Activated naive CD4-positive, alpha-beta T cell treated with anti-CD3 and anti-CD28 coated beads, Interleukin-2, amount 50 U/mL, for 72 hours (primary cell): Measurements from ENCODE around the gene RTTN. TPM values are rescaled to one million over a fixed set of nuclear protein-coding genes. Genes with fewer than 3 reads are reported as not detected.

Experiments used
- ATAC-seq, 2 donors: fragments of 150-1000 bp; cut with Tn5 transposase; 2 replicates each; pipeline ENCODE4 v1.10.0; 2021; ENCODE audit warnings: mild to moderate bottlenecking in 2 of 2, moderate library complexity in 2 of 2
- DNase-seq, 2 donors: peaks; one replicate each; pipeline ENCODE4 v3.0.0; 2021 to 2022; ENCODE audit warnings: low spot score in 2 of 2
- H3K27ac Mint-ChIP-seq, 2 donors: one replicate each; pipeline ENCODE4 v1.8.0; 2022; ENCODE audit warnings: mild to moderate bottlenecking in 2 of 2, mixed read lengths in 2 of 2
- H3K36me3 Mint-ChIP-seq, 2 donors: one replicate each; pipeline ENCODE4 v1.8.0; 2022; ENCODE audit warnings: mixed read lengths in 2 of 2
- H3K9me3 Mint-ChIP-seq, 2 donors: one replicate each; pipeline ENCODE4 v1.8.0; 2022; ENCODE audit warnings: mixed read lengths in 2 of 2
- total RNA-seq, 2 donors: library from RNA; stranded (reverse); gene quantifications; one replicate each; pipeline ENCODE4 v1.2.3, GENCODE V29; 2022

Gene RTTN
- total RNA-seq, 2 donors from 2014 or later = 35.2 to 48.6 TPM

GRCh38 chr18:70073432-70073831 is 132.1 kb downstream of the RTTN start:
- no peak for DNase-seq
- no peak overlapping the region for H3K27ac Mint-ChIP-seq
- H3K9me3 Mint-ChIP-seq = no peaks in the 10 kb centered on the region
- ATAC-seq = no peak
- peaks cover 0 to 12% of the 10 kb centered on the region in 2 donors for H3K36me3 Mint-ChIP-seq

GRCh38 chr18:70072678-70073077 is 132.8 kb downstream of the RTTN start:
- Mint-ChIP-seq H3K27ac (no peak overlapping the region), H3K9me3 (no peaks in the 10 kb centered on the region)
- no peak for ATAC-seq

GRCh38 chr18:70069965-70070364 is 135.5 kb downstream of the RTTN start:
- peaks cover 0 to 10% of the 10 kb centered on the region in 2 donors for H3K36me3 Mint-ChIP-seq
- ATAC-seq (no peak), DNase-seq (no peak)
- H3K9me3 Mint-ChIP-seq = no peaks in the 10 kb centered on the region
- H3K27ac Mint-ChIP-seq = no peak overlapping the region

More at GRCh38 chr18:70072678-70073077, 132.8 kb downstream of the RTTN start:
- DNase-seq = no peak
- peaks cover 0 to 10% of the 10 kb centered on the region in 2 donors for H3K36me3 Mint-ChIP-seq

GRCh38 chr18:70069382-70069781 is 136.1 kb downstream of the RTTN start:
- ATAC-seq (no peak), DNase-seq (no peak)
- Mint-ChIP-seq H3K27ac (no peak overlapping the region), H3K9me3 (no peaks in the 10 kb centered on the region), H3K36me3 (peaks cover 0 to 10% of the 10 kb centered on the region in 2 donors)

- peaks cover 0 to 10% of the 10 kb centered on the region in 2 donors for H3K36me3 Mint-ChIP-seq
- ATAC-seq = no peak
- H3K9me3 Mint-ChIP-seq = no peaks in the 10 kb centered on the region
- H3K27ac Mint-ChIP-seq = no peak overlapping the region
- no peak for DNase-seq
Measured at GRCh38 chr18:70068981-70069380, 136.5 kb downstream of the RTTN start.

- ATAC-seq = no peak
- H3K27ac Mint-ChIP-seq = no peak overlapping the region
- H3K9me3 Mint-ChIP-seq = no peaks in the 10 kb centered on the region
- H3K36me3 Mint-ChIP-seq = peaks cover 0 to 15% of the 10 kb centered on the region in 2 donors
- no peak for DNase-seq
Measured at GRCh38 chr18:70059684-70060083, 145.8 kb downstream of the RTTN start.

GRCh38 chr18:70058916-70059315 is 146.6 kb downstream of the RTTN start:
- ATAC-seq (no peak), DNase-seq (no peak)
- peaks cover 0 to 15% of the 10 kb centered on the region in 2 donors for H3K36me3 Mint-ChIP-seq
- no peak overlapping the region for H3K27ac Mint-ChIP-seq
- no peaks in the 10 kb centered on the region for H3K9me3 Mint-ChIP-seq

- Mint-ChIP-seq H3K36me3 (peaks cover 12 to 13% of the 10 kb centered on the region in 2 donors), H3K9me3 (no peaks in the 10 kb centered on the region), H3K27ac (no peak overlapping the region)
- no peak for ATAC-seq
- no peak for DNase-seq
Measured at GRCh38 chr18:70047931-70048603, 157.4 kb downstream of the RTTN start.

- ATAC-seq (no peak), DNase-seq (no peak)
- Mint-ChIP-seq H3K9me3 (no peaks in the 10 kb centered on the region), H3K36me3 (peaks cover 16 to 18% of the 10 kb centered on the region in 2 donors), H3K27ac (no peak overlapping the region)
Measured at GRCh38 chr18:70046796-70047195, 158.7 kb downstream of the RTTN start.

GRCh38 chr18:70046207-70046606 is 159.3 kb downstream of the RTTN start:
- H3K27ac Mint-ChIP-seq = no peak overlapping the region
- no peak for ATAC-seq
- peaks cover 18 to 19% of the 10 kb centered on the region in 2 donors for H3K36me3 Mint-ChIP-seq
- DNase-seq = no peak
- H3K9me3 Mint-ChIP-seq = no peaks in the 10 kb centered on the region

- H3K27ac Mint-ChIP-seq = no peak overlapping the region
- peak; percentile 62 to 69 for ATAC-seq
- no peak for DNase-seq
- no peaks in the 10 kb centered on the region for H3K9me3 Mint-ChIP-seq
- H3K36me3 Mint-ChIP-seq = peaks cover 6 to 14% of the 10 kb centered on the region in 2 donors
Measured at GRCh38 chr18:70044632-70045031, 160.9 kb downstream of the RTTN start.

- Mint-ChIP-seq H3K36me3 (peaks cover 21 to 42% of the 10 kb centered on the region in 2 donors), H3K27ac (no peak overlapping the region), H3K9me3 (no peaks in the 10 kb centered on the region)
- DNase-seq (no peak), ATAC-seq (no peak)
Measured at GRCh38 chr18:70041459-70042050, 163.9 kb downstream of the RTTN start.

- ATAC-seq (no peak), DNase-seq (no peak)
- H3K9me3 Mint-ChIP-seq = no peaks in the 10 kb centered on the region
- peaks cover 31 to 55% of the 10 kb centered on the region in 2 donors for H3K36me3 Mint-ChIP-seq
- H3K27ac Mint-ChIP-seq = no peak overlapping the region
Measured at GRCh38 chr18:70039186-70039585, 166.3 kb downstream of the RTTN start.

GRCh38 chr18:70037431-70038061 is 167.9 kb downstream of the RTTN start:
- H3K9me3 Mint-ChIP-seq = peaks cover 0 to 6% of the 10 kb centered on the region in 2 donors
- H3K36me3 Mint-ChIP-seq = peaks cover 46 to 56% of the 10 kb centered on the region in 2 donors
- DNase-seq (no peak), ATAC-seq (no peak)
- H3K27ac Mint-ChIP-seq = no peak overlapping the region

- Mint-ChIP-seq H3K27ac (no peak overlapping the region), H3K36me3 (peaks cover 44 to 56% of the 10 kb centered on the region in 2 donors), H3K9me3 (peaks cover 0 to 6% of the 10 kb centered on the region in 2 donors)
- ATAC-seq (no peak), DNase-seq (no peak)
Measured at GRCh38 chr18:70036771-70037347, 168.6 kb downstream of the RTTN start.

- no peak for DNase-seq
- Mint-ChIP-seq H3K36me3 (peaks cover 40 to 56% of the 10 kb centered on the region in 2 donors), H3K9me3 (peaks cover 0 to 6% of the 10 kb centered on the region in 2 donors), H3K27ac (no peak overlapping the region)
- no peak for ATAC-seq
Measured at GRCh38 chr18:70036168-70036567, 169.3 kb downstream of the RTTN start.

GRCh38 chr18:70031221-70031620 is 174.3 kb downstream of the RTTN start:
- no peak for ATAC-seq
- no peak overlapping the region for H3K27ac Mint-ChIP-seq
- peaks cover 0 to 6% of the 10 kb centered on the region in 2 donors for H3K9me3 Mint-ChIP-seq
- H3K36me3 Mint-ChIP-seq = peaks cover 26 to 32% of the 10 kb centered on the region in 2 donors
- DNase-seq = no peak
